Measurements from ENCODE around the gene BAD.
A peak's percentile ranks its signal among the peaks of the same experiment; 100 is the strongest.

The BAD gene

GRCh38 chr11:64269540-64270220 is 14.8 kb downstream of the BAD start:
- no peaks in the 10 kb centered on the region for H3K27me3 Mint-ChIP-seq
- H3K4me3 Mint-ChIP-seq = peak overlapping the region; percentile 98
- H3K36me3 Mint-ChIP-seq (ENCODE audit: insufficient read depth) = peaks cover 31% of the 10 kb centered on the region
- peaks cover 32% of the 10 kb centered on the region for H3K4me1 Mint-ChIP-seq
- peak; percentile 94 to 96 for DNase-seq (ENCODE audit: low spot score in 2 of 2)
- H3K9me3 Mint-ChIP-seq = no peaks in the 10 kb centered on the region
- ATAC-seq (replicated peaks; ENCODE audit: extremely low read depth, poor library complexity, severe bottlenecking) = peak; percentile 74
- peak overlapping the region; percentile 98 for H3K27ac Mint-ChIP-seq (ENCODE audit: low read depth)

- Mint-ChIP-seq H3K9me3 (no peaks in the 10 kb centered on the region), H3K27me3 (no peaks in the 10 kb centered on the region), H3K27ac (ENCODE audit: low read depth) (peak overlapping the region; percentile 98), H3K4me3 (peak overlapping the region; percentile 98), H3K4me1 (peaks cover 32% of the 10 kb centered on the region), H3K36me3 (ENCODE audit: insufficient read depth) (peaks cover 29% of the 10 kb centered on the region)
- ATAC-seq (replicated peaks; ENCODE audit: extremely low read depth, poor library complexity, severe bottlenecking) (peak; percentile 1), DNase-seq (ENCODE audit: low spot score in 2 of 2) (no peak)
Observed at GRCh38 chr11:64268893-64269539, 15.4 kb downstream of the BAD start.

GRCh38 chr11:64268025-64268892 is 16.2 kb downstream of the BAD start:
- peak overlapping the region; percentile 98 for H3K4me3 Mint-ChIP-seq
- peaks cover 29% of the 10 kb centered on the region for H3K36me3 Mint-ChIP-seq (ENCODE audit: insufficient read depth)
- H3K27ac Mint-ChIP-seq (ENCODE audit: low read depth) = peak overlapping the region; percentile 98
- peaks cover 32% of the 10 kb centered on the region for H3K4me1 Mint-ChIP-seq
- no peaks in the 10 kb centered on the region for H3K9me3 Mint-ChIP-seq
- ATAC-seq (replicated peaks; ENCODE audit: extremely low read depth, poor library complexity, severe bottlenecking) (no peak), DNase-seq (ENCODE audit: low spot score in 2 of 2) (no peak)
- no peaks in the 10 kb centered on the region for H3K27me3 Mint-ChIP-seq

- Mint-ChIP-seq H3K4me1 (peaks cover 32% of the 10 kb centered on the region), H3K4me3 (peak overlapping the region; percentile 13), H3K36me3 (ENCODE audit: insufficient read depth) (peaks cover 27% of the 10 kb centered on the region), H3K27me3 (no peaks in the 10 kb centered on the region), H3K9me3 (no peaks in the 10 kb centered on the region), H3K27ac (ENCODE audit: low read depth) (no peak overlapping the region)
- DNase-seq (ENCODE audit: low spot score in 2 of 2) (no peak), ATAC-seq (replicated peaks; ENCODE audit: extremely low read depth, poor library complexity, severe bottlenecking) (no peak)
Observed at GRCh38 chr11:64267207-64267945, 17.1 kb downstream of the BAD start.

GRCh38 chr11:64266339-64266738 is 18.1 kb downstream of the BAD start:
- Mint-ChIP-seq H3K9me3 (no peaks in the 10 kb centered on the region), H3K27ac (ENCODE audit: low read depth) (no peak overlapping the region), H3K36me3 (ENCODE audit: insufficient read depth) (peaks cover 21% of the 10 kb centered on the region), H3K4me1 (peaks cover 24% of the 10 kb centered on the region), H3K27me3 (no peaks in the 10 kb centered on the region), H3K4me3 (no peak overlapping the region)
- ATAC-seq (replicated peaks; ENCODE audit: extremely low read depth, poor library complexity, severe bottlenecking) = no peak
- no peak for DNase-seq (ENCODE audit: low spot score in 2 of 2)

GRCh38 chr11:64265176-64266160 is 19.0 kb downstream of the BAD start:
- no peak overlapping the region for H3K4me3 Mint-ChIP-seq
- H3K9me3 Mint-ChIP-seq = no peaks in the 10 kb centered on the region
- ATAC-seq (replicated peaks; ENCODE audit: extremely low read depth, poor library complexity, severe bottlenecking) = no peak
- H3K4me1 Mint-ChIP-seq = peaks cover 22% of the 10 kb centered on the region
- H3K27me3 Mint-ChIP-seq = no peaks in the 10 kb centered on the region
- H3K27ac Mint-ChIP-seq (ENCODE audit: low read depth) = no peak overlapping the region
- DNase-seq (ENCODE audit: low spot score in 2 of 2) = no peak
- H3K36me3 Mint-ChIP-seq (ENCODE audit: insufficient read depth) = peaks cover 13% of the 10 kb centered on the region

GRCh38 chr11:64264371-64264852 is 20.1 kb downstream of the BAD start:
- DNase-seq (ENCODE audit: low spot score in 2 of 2) = no peak
- H3K27ac Mint-ChIP-seq (ENCODE audit: low read depth) = no peak overlapping the region
- H3K9me3 Mint-ChIP-seq = no peaks in the 10 kb centered on the region
- H3K36me3 Mint-ChIP-seq (ENCODE audit: insufficient read depth) = peaks cover 6% of the 10 kb centered on the region
- no peak overlapping the region for H3K4me3 Mint-ChIP-seq
- ATAC-seq (replicated peaks; ENCODE audit: extremely low read depth, poor library complexity, severe bottlenecking) = no peak
- H3K4me1 Mint-ChIP-seq = peaks cover 26% of the 10 kb centered on the region
- H3K27me3 Mint-ChIP-seq = no peaks in the 10 kb centered on the region

- H3K9me3 Mint-ChIP-seq = no peaks in the 10 kb centered on the region
- no peak overlapping the region for H3K27ac Mint-ChIP-seq (ENCODE audit: low read depth)
- H3K4me3 Mint-ChIP-seq = no peak overlapping the region
- H3K4me1 Mint-ChIP-seq = peaks cover 23% of the 10 kb centered on the region
- DNase-seq (ENCODE audit: low spot score in 2 of 2) = no peak
- no peak for ATAC-seq (replicated peaks; ENCODE audit: extremely low read depth, poor library complexity, severe bottlenecking)
- no peaks in the 10 kb centered on the region for H3K27me3 Mint-ChIP-seq
- H3K36me3 Mint-ChIP-seq (ENCODE audit: insufficient read depth) = peaks cover 6% of the 10 kb centered on the region
Observed at GRCh38 chr11:64263947-64264317, 20.5 kb downstream of the BAD start.

- no peaks in the 10 kb centered on the region for H3K9me3 Mint-ChIP-seq
- H3K4me1 Mint-ChIP-seq = peaks cover 17% of the 10 kb centered on the region
- ATAC-seq (replicated peaks; ENCODE audit: extremely low read depth, poor library complexity, severe bottlenecking) (no peak), DNase-seq (ENCODE audit: low spot score in 2 of 2) (no peak)
- H3K27ac Mint-ChIP-seq (ENCODE audit: low read depth) = no peak overlapping the region
- H3K4me3 Mint-ChIP-seq = no peak overlapping the region
- peaks cover 8% of the 10 kb centered on the region for H3K36me3 Mint-ChIP-seq (ENCODE audit: insufficient read depth)
- no peaks in the 10 kb centered on the region for H3K27me3 Mint-ChIP-seq
Observed at GRCh38 chr11:64263021-64263946, 21.2 kb downstream of the BAD start.

GRCh38 chr11:64262271-64263002 is 22.0 kb downstream of the BAD start:
- H3K27me3 Mint-ChIP-seq = no peaks in the 10 kb centered on the region
- H3K4me3 Mint-ChIP-seq = no peak overlapping the region
- no peak for DNase-seq (ENCODE audit: low spot score in 2 of 2)
- H3K4me1 Mint-ChIP-seq = peaks cover 11% of the 10 kb centered on the region
- H3K27ac Mint-ChIP-seq (ENCODE audit: low read depth) = no peak overlapping the region
- no peak for ATAC-seq (replicated peaks; ENCODE audit: extremely low read depth, poor library complexity, severe bottlenecking)
- no peaks in the 10 kb centered on the region for H3K9me3 Mint-ChIP-seq
- H3K36me3 Mint-ChIP-seq (ENCODE audit: insufficient read depth) = peaks cover 14% of the 10 kb centered on the region

Data from central memory CD8-positive, alpha-beta T cell (primary cell).